DMS153 (cell line): ENCODE measurements around the gene ARMH4.

Source experiments
- DNase-seq: peaks from one replicate; lab custom pipeline; 2025; lab: John Stamatoyannopoulos, UW

The ARMH4 gene, protein sequence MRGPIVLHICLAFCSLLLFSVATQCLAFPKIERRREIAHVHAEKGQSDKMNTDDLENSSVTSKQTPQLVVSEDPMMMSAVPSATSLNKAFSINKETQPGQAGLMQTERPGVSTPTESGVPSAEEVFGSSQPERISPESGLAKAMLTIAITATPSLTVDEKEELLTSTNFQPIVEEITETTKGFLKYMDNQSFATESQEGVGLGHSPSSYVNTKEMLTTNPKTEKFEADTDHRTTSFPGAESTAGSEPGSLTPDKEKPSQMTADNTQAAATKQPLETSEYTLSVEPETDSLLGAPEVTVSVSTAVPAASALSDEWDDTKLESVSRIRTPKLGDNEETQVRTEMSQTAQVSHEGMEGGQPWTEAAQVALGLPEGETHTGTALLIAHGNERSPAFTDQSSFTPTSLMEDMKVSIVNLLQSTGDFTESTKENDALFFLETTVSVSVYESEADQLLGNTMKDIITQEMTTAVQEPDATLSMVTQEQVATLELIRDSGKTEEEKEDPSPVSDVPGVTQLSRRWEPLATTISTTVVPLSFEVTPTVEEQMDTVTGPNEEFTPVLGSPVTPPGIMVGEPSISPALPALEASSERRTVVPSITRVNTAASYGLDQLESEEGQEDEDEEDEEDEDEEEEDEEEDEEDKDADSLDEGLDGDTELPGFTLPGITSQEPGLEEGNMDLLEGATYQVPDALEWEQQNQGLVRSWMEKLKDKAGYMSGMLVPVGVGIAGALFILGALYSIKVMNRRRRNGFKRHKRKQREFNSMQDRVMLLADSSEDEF

DNA sequence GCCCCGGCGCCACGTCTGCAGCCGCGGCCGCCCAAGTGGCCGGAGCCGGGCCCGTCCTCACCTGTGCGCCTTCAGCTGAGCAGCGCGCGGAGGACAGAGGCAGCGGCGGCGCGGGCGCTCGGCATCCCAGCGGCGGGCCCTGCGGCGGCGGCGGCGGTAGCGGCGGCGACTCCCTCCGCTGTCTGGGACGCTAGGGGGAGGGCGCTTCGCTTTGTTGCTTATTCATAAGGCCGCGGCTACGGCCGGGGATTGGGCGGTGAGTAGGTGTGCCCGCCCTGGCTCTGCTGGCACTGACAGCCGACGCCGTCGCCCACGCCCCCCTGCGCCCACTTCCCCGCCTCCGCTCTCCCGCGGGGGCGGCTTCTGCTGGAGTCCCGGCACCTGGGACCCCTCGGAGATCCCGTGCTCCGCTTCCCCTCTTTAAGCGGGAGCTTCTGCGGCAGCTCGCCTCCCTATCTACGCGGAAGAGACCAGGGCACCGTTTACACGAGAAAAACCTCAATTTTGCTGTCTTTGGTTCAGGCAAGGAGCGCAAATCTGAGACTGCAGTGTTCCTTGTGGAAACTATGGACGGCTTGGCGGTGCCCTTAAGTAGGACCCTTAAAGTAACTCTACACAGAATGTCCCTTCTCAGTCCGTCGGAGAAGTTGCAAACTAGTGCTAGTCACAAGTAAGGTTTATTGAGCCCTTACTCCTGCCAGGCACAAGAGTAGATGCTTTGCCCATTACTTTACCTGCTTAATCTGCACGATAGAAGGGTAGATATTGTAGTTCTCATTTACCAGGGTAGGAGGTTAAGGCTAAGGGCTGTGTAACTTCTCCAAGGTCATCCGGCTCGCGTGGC is at the start of gene ARMH4:
TSS of gene ARMH4 (minus strand) at position 200 of the 844 bp plus-strand sequence. CDS start 12,855 bp downstream, outside the sequence.
- DNase-seq = peak; percentile 44

- no peak for DNase-seq
Observed at GRCh38 chr14:58200846-58201245, 48.8 kb upstream of the ARMH4 start.

GRCh38 chr14:58200480-58200841 is 48.4 kb upstream of the ARMH4 start:
- DNase-seq = no peak

- DNase-seq = peak; percentile 70
Observed at GRCh38 chr14:58199726-58200479, 47.9 kb upstream of the ARMH4 start, which contains the start of gene ACTR10. TSS of gene ACTR10 (plus strand) at chr14:58200149. CDS start at chr14:58200218, 69 bp downstream.

GRCh38 chr14:58198086-58198485 is 46.1 kb upstream of the ARMH4 start:
- DNase-seq = no peak

DNA sequence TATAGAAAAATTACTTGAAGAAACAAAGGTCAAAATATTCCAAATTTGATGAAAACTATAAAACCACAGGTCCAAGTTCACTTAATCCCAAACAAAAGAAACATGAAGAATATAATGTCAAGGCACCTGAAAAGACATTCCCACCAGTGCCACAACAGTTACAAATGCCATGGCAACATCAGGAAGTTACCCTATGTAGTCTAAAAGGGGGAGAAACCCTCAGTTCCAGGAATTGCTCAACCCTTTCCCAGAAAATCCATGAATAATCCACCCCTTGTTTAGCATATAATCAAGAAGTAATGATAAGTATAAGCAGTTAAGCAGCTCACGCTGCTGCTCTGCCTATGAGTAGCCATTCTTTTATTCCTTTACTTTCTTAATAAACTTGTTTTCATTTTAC is 44.2 kb upstream of the ARMH4 start:
- DNase-seq = no peak

DNA sequence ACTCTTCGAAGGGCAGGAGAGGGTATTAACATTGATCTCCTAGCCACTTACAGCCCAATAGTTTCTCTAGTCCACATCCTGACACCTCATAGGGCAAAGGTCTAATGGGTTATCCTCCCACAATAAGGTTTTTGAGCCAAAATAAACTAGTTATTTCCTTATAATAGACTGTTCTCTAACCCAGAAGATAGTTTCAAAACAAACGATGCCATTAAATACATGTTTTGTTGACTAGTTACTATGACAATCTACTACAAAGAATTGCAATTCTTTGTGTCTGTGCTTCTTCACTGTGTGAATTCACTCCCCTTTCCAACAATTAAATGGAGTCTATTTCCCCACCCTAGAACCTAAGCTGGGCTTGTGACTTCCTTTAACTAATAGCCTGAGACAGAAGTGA is 41.5 kb upstream of the ARMH4 start:
- DNase-seq = no peak

DNA sequence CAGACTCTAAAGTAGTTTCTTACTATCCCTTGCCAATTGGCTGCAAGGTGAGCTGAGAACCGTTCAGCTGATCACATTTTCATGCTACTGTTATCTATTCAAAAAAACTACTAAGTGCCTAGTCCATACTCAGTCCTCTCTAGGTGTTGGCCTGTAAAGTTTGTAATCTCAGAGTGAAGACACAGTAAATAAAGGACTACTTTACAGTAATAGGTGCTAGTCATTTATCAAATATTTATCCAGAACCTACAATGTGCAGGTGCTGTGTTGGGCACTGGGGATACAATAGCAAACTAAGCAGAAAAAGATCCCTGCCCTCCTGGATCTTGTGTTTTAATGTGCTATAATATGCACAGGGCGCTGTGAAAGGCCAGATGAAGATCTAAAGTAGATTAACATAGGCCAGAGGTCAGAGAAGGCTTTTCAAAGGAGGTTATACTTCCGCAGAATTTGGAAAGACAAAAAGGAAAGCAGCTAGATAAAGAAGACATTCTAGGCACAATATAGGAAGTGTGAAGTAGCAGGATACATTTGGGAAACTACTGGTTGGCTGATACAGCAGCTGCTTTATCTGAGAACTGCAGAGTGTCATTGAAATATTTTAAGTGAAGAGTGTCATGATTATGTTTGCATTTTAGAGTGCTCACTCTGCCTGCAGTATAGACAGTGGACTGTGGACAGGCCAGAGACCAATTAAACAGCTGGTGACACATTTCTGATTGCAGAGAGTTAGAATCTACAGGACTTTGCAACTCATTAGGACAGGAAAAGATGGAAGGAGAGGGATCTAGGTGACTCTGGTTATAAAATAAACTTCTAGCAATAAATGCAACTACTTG is 40.0 kb upstream of the ARMH4 start:
- DNase-seq = no peak

DNA sequence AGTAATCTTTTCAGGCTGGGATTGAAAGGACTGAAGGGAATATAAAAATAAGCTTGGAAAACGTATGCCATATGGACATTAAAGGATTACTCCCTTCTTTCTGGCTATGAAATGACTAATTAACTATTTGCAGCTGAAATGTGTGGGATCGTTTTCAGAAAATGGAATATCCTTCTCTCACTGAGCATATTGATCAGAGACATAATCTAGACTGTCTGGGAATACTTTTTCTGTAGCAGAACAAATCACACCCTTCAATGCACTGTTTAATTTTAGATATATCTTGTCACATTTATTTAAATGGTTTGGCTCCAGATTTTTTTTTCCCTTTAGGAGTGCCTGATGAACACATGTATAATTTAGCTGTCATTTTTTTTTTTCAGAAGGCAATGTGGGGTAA is 37.2 kb upstream of the ARMH4 start:
- DNase-seq = no peak

DNA sequence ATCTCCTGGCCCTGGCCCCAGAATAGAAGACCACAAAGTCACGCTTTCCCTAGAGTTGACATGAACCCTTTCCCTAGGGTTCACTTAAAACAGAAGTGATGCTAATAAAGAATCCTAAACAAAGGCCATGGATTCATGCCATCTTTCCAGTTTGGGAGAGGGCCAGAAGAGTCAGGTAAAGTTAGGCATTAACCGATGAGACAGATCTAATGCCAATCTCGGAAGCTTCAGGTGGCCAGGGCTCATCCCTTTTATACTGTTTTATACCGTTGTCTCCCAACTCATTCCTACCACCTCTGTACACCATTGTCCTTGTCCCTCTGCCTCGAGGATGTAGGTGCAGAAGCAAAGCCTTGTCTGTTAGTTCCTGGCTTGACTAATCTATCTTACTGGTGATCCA is 25.1 kb upstream of the ARMH4 start:
- DNase-seq = no peak

- DNase-seq = peak; percentile 60
Observed at GRCh38 chr14:58171090-58171489, 19.1 kb upstream of the ARMH4 start.

DNA sequence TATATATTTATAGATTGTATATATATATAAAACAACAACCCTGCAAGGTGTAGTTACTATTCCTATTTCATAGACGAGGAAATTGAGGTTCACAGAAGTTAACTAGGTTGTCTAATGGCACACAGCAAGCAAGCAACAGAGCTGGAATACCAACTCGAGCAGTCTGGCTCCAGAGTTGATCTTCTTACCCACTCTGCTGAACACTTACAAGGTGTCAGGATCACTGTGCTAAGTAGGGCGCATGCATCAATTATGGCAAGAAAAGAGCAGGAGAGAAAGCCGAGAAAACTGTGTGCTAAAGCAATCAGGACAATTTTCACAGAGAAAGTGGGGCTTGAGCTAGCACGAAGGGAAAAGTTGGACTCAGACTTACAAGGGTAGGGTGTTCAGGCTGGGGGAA is 15.9 kb upstream of the ARMH4 start:
- DNase-seq = no peak

GRCh38 chr14:58167057-58167456 is 15.0 kb upstream of the ARMH4 start:
- no peak for DNase-seq

GRCh38 chr14:58166005-58166983 is 14.3 kb upstream of the ARMH4 start:
- DNase-seq = peak; percentile 57

DNA sequence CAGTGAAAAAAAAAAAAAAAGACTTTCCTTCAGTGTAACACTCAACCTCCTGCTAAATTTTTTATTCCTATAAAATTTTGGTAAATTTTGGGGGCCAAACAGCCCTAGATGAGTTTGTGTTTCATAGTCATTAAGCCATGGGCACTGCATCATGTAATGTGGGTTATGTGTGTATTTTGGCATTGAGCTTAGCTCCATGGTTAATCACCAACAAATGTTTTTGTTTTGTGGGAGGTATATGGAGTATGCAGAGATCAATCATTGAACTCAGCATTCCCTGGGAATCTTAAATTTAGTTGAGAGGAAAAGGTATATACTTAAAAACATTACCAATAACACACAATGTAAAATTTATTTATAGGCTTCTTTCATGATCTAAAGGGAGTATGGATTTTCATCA is 8.5 kb upstream of the ARMH4 start:
- no peak for DNase-seq

DNA sequence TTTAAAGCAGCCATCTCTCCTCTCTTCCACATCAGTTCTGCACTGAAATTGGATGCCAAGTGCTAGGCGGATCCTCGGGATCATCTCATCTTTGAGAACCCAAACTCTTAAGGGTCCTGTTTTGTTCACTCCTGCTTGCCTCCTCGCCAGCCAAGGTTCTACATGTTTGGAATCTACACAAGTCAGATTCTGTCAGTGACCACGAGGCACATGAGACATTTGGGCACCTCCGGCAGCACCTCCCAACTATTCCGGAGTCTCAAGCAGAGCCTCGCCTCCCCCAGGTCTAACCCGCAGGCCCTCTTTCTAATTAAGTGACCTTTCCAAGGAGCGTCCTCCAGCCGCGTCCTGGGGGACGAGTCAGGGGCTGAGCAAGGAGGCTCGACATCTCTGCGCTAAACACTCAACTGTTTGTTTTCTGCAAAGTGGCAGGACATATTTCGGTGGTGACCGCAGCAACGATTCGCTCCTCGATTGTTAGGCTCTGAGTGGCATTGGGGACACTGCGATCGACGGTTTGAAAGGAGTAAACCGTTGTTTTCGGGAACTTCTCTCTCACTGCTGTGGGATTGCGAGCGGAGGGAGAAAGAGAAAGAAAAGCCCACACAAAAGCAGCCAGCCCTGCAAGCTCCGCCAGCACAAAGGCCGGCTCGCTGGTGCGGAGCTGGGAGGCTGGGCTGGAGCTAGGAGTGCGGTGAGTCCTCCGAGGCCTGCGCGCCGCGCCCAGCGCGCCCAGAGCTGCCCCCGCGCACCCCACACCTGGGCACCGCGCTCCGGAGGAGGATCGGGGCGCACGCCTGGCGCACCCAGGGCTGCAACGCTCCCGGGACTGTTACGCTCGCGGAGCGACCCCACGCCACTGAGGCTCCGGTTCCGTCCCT is 640 bp downstream of the ARMH4 start:
- no peak for DNase-seq

GRCh38 chr14:58150243-58150805 is 1.7 kb downstream of the ARMH4 start:
- no peak for DNase-seq

- DNase-seq = no peak
Observed at GRCh38 chr14:58149196-58149595, 2.8 kb downstream of the ARMH4 start.
